LNCAP (cell line): ENCODE measurements around the gene TEPSIN.

Source experiments
- TF ChIP-seq, protein P1 (sequence below): fragments of 450-650 bp; IDR thresholded peaks from 2 replicates; pipeline ENCODE4 v1.5.1; 2017; ENCODE audit warnings: mild to moderate bottlenecking

TEPSIN gene

DNA sequence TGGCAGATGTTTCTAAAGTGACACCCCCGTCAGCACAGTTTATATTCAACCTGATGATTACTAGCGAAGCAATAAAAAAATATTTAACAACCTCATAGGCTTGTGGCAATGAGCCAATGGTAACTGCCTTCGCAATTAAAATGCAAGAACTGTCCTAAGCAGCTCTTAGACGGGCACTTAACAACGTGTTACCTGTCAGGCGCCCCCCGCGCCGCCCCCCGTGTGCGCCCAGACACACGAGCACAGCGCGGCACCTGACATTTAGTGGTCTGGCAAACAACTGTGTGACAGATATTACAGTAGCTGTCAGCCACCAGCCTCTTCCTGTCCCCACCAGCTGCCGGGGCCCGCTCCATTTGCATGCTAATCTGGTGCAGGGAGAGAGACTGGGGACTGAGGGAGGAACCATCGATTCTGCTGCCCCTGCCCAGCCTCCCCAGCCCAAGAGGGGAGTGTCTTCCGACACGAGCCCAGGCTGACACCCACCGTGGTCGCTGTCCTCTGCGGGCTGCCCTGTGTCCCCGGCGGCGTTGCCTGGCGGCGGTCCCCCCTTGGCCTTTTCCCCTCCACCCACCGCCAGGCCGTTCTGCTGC is 12.9 kb upstream of the TEPSIN start:
- TF ChIP-seq, protein P1, sequence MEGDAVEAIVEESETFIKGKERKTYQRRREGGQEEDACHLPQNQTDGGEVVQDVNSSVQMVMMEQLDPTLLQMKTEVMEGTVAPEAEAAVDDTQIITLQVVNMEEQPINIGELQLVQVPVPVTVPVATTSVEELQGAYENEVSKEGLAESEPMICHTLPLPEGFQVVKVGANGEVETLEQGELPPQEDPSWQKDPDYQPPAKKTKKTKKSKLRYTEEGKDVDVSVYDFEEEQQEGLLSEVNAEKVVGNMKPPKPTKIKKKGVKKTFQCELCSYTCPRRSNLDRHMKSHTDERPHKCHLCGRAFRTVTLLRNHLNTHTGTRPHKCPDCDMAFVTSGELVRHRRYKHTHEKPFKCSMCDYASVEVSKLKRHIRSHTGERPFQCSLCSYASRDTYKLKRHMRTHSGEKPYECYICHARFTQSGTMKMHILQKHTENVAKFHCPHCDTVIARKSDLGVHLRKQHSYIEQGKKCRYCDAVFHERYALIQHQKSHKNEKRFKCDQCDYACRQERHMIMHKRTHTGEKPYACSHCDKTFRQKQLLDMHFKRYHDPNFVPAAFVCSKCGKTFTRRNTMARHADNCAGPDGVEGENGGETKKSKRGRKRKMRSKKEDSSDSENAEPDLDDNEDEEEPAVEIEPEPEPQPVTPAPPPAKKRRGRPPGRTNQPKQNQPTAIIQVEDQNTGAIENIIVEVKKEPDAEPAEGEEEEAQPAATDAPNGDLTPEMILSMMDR: no peak

DNA sequence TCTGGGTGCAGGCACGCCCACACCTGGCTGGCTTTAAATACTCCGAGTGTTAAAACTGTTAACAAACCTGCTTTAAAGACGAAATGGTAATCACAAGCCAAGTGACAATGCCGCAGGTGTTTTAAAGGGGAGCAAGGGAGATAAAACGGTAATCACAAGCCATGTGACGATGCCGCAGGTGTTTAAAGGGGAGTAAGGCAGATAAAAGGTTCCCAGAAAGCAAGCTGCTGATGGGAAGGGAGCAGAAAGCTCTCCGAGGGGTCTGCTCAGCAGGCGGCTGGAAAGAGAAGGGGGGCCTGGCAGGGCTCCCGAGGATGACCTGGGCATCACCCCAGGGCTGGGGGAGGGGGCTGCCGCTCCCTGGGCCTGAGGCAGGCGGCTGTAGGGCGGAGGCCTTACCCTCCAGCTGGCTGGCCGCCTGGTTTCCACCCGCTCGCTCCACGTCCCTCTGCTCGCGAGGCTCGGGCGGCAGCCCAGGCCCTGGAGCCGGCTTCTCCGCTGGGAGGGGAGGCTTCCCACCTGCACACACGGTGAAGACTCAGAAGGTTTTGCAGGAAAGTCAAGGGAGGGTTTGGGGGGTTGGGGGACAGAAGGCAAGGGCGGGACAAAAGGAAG is 12.3 kb upstream of the TEPSIN start:
- TF ChIP-seq, protein P1: no peak

DNA sequence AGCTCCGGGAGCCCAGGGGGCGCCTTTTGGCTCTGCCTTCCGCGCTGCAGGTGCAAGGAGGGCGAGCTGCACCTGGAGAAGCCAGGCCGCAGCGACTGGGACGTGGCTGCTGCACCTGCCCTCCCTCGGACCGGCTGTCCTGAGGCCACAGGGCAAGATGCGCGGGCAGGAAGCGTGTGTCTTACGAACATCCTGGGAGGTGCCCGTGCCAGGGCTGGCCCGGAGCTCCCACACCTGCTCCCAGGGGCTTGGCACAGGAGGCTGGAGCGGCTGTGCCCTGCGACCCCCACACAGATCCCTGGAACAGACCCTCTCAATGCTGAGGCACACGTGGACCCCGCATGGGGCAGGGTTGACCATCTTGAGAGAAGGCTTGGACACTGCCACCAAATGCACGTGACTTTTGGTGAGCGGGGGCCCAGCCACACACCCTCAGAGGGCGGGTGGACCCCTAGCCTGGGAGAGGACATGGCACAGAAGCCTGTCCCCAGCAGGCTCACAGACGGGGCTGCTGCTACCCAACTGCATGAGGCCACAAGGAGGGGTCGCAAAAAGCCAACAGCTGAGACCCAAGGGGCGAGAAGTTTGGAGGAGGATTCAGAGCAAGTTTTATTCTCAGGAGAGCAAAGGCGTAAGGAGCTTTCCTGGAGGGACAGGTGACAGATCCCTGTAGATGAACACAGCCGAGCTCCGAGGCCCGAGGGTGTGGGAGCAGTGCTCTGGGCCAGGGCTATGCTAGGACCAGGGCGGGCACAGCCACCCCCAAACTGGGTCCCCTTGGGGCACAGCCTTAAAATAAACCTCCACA is 11.6 kb upstream of the TEPSIN start:
- TF ChIP-seq, protein P1: no peak

DNA sequence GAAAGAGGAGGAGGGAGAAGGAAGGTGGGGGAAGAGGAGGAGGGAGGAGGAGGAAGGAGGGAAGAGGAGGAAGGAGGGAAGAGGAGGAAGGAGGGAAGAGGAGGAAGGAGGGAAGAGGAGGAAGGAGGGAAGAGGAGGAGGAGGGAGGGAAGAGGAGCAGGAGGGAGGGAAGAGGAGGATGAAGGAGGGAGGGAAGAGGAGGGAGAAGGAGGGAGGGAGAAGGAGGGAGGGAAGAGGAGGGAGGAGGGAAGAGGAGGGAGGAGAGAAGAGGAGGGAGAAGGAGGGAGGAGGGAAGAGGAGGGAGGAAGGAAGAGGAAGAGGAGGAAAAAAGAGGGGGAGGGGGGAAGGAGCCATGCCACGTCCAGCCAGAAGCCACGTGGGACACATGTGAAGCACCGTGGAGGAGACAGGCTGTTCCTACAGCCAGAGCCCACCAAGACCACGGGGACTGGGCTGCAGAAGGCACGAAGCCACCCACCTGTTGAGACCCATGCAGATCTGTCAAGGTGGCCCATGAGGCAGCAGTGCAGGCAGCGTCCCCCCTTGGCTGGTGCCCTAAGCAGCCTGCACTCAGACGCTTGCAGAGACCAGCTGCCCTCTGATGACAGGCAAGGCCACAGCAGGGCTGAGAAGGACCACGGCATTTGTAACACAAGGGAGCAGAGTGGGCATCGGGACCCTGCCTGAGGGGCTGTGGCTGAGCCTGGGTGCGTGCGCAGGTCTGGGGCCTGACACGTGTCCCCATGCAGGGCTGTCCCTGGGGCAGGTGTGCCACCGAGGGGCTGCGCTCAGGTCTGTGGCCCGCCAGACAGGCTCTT is 10.6 kb upstream of the TEPSIN start:
- TF ChIP-seq, protein P1: no peak

DNA sequence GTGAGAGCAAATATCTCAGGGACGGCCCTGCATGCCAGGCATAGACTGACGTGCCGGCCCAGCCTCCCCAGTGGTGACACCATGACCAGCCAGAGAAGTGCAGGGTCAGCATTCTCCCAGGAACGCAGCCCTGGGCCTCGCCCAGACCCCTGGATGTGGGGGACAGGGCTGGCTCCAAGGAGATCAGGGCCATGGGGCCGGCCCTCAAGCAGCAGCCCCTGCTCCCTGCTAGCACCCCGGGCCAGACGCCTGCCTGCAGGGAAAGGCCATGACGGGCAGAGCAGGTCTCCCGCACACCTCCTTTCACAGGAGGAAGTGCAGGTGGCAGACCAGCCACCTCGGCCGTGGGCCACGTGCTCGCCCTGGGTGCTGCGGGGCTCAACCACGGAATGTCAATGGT is 9.8 kb upstream of the TEPSIN start:
- TF ChIP-seq, protein P1: no peak

DNA sequence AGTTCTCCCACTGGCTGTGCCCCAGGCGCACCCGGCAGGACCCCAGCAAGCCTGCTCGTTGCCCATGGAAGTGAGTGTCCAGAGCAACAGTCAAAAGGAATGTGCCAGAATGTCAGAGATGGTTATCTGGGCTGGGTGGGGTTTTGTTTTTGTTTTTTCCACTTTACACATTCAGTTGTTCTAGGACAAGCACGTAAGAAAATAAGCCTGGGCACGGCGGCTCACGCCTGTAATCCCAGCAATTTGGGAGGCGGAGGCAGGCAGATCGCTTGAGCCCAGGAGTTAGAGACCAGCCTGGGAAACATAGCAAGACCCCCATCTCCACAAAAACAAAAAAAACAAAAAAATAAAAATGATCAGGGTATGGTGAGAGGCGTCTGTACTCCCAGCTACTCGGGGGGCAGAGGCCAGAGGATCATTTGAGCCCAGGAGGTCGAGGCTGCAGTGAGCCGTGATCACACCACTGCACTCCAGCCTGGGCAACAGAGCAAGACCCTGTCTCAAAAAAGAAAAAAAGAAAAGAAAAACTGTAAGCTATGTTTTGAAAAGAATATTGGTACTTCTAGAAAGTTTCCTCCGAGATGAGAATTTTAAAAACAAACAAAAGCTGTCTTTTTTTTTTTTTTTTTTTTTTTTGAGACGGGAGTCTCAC is 8.6 kb upstream of the TEPSIN start:
- TF ChIP-seq, protein P1: no peak
